Ectodermal cell (in vitro differentiated cells): ENCODE results near the gene DPY19L3.

Source experiments
- H3K27ac ChIP-seq: 2 replicates; pipeline ENCODE4 v1.7.0; 2013; ENCODE audit warnings: mild to moderate bottlenecking, low read depth, low read length; ENCODE audit not compliant: insufficient read depth, poor library complexity, severe bottlenecking
- H3K27me3 ChIP-seq: 2 replicates; pipeline ENCODE4 v1.7.0; 2013; ENCODE audit warnings: mild to moderate bottlenecking, low read length; ENCODE audit not compliant: insufficient read depth, control insufficient read depth, poor library complexity, severe bottlenecking
- H3K36me3 ChIP-seq: one replicate; pipeline ENCODE4 v1.7.0; 2013; ENCODE audit warnings: low read length; ENCODE audit not compliant: control insufficient read depth, insufficient read depth
- H3K4me1 ChIP-seq: one replicate; pipeline ENCODE4 v1.7.0; 2013; ENCODE audit warnings: low read length; ENCODE audit not compliant: control insufficient read depth, insufficient read depth
- H3K4me3 ChIP-seq: 2 replicates; pipeline ENCODE4 v1.7.0; 2013; ENCODE audit warnings: low read depth, low read length, control low read depth; ENCODE audit not compliant: insufficient read depth
- H3K9me3 ChIP-seq: 2 replicates; pipeline ENCODE4 v1.7.0; 2013; ENCODE audit warnings: mild to moderate bottlenecking, low read length, moderate library complexity; ENCODE audit not compliant: control insufficient read depth
- WGBS, 2 experiments: methylation state at CpG; one replicate each; pipeline ENCODE4 v1.1.7; 2013; ENCODE audit warnings: missing lambda C conversion rate in 2 of 2; 5-methylcytosine and 5-hydroxymethylcytosine counted together

DPY19L3 gene

GRCh38 chr19:32392901-32393300 is 12.7 kb upstream of the DPY19L3 start:
- 90 to 92% methylated on average over 3 of the region's 3 CpGs for WGBS, 2 experiments
- H3K27ac ChIP-seq: no peak overlapping the region
- no peak overlapping the region for H3K4me3 ChIP-seq
- H3K4me1 ChIP-seq: no peaks in the 10 kb centered on the region
- H3K27me3 ChIP-seq: no peaks in the 10 kb centered on the region
- no peaks in the 10 kb centered on the region for H3K9me3 ChIP-seq
- no peaks in the 10 kb centered on the region for H3K36me3 ChIP-seq

GRCh38 chr19:32396046-32396652 is 9.4 kb upstream of the DPY19L3 start:
- Histone ChIP-seq H3K9me3 (no peaks in the 10 kb centered on the region), H3K4me3 (no peak overlapping the region), H3K27ac (no peak overlapping the region), H3K27me3 (no peaks in the 10 kb centered on the region), H3K36me3 (no peaks in the 10 kb centered on the region), H3K4me1 (no peaks in the 10 kb centered on the region)
- WGBS, 2 experiments: 89 to 91% methylated on average over 5 of the region's 6 CpGs

GRCh38 chr19:32397671-32398101 is 7.9 kb upstream of the DPY19L3 start:
- 84 to 92% methylated on average over 5 of the region's 5 CpGs for WGBS, 2 experiments
- Histone ChIP-seq H3K27ac (no peak overlapping the region), H3K36me3 (no peaks in the 10 kb centered on the region), H3K4me3 (no peak overlapping the region), H3K9me3 (no peaks in the 10 kb centered on the region), H3K4me1 (no peaks in the 10 kb centered on the region), H3K27me3 (no peaks in the 10 kb centered on the region)

GRCh38 chr19:32401992-32402391 is 3.6 kb upstream of the DPY19L3 start:
- no peaks in the 10 kb centered on the region for H3K27me3 ChIP-seq
- H3K4me1 ChIP-seq: peaks cover 4% of the 10 kb centered on the region
- no peak overlapping the region for H3K4me3 ChIP-seq
- no peak overlapping the region for H3K27ac ChIP-seq
- WGBS, 2 experiments: 95 to 100% methylated on average over 1 of the region's 1 CpG
- no peaks in the 10 kb centered on the region for H3K9me3 ChIP-seq
- H3K36me3 ChIP-seq: no peaks in the 10 kb centered on the region

- Histone ChIP-seq H3K4me3 (peak overlapping the region; percentile 84), H3K36me3 (no peaks in the 10 kb centered on the region), H3K4me1 (peaks cover 9% of the 10 kb centered on the region), H3K9me3 (no peaks in the 10 kb centered on the region), H3K27me3 (no peaks in the 10 kb centered on the region), H3K27ac (peak overlapping the region; percentile 98)
- 77 to 83% methylated on average over 4 to 5 of the region's 5 CpGs for WGBS, 2 experiments
These were observed 2.1 kb upstream of the DPY19L3 start for GRCh38 chr19:32403291-32403995.

- 35 to 37% methylated on average over 20 of the region's 20 CpGs for WGBS, 2 experiments
- no peaks in the 10 kb centered on the region for H3K27me3 ChIP-seq
- peak overlapping the region; percentile 98 for H3K27ac ChIP-seq
- peaks cover 9% of the 10 kb centered on the region for H3K4me1 ChIP-seq
- peaks cover 7% of the 10 kb centered on the region for H3K36me3 ChIP-seq
- no peaks in the 10 kb centered on the region for H3K9me3 ChIP-seq
- H3K4me3 ChIP-seq: peak overlapping the region; percentile 84
These were observed 1.2 kb upstream of the DPY19L3 start for GRCh38 chr19:32404213-32404932.

GRCh38 chr19:32404933-32405430 is 588 bp upstream of the DPY19L3 start:
- WGBS, 2 experiments: 0% methylated on average over 36 of the region's 36 CpGs
- Histone ChIP-seq H3K27me3 (no peaks in the 10 kb centered on the region), H3K36me3 (peaks cover 14% of the 10 kb centered on the region), H3K4me3 (peak overlapping the region; percentile 84), H3K27ac (peak overlapping the region; percentile 98), H3K4me1 (peaks cover 9% of the 10 kb centered on the region), H3K9me3 (no peaks in the 10 kb centered on the region)

- H3K9me3 ChIP-seq: no peaks in the 10 kb centered on the region
- H3K36me3 ChIP-seq: peaks cover 26% of the 10 kb centered on the region
- WGBS, 2 experiments: 8 to 9% methylated on average over 33 of the region's 33 CpGs
- peaks cover 9% of the 10 kb centered on the region for H3K4me1 ChIP-seq
- peak overlapping the region; percentile 84 for H3K4me3 ChIP-seq
- H3K27me3 ChIP-seq: no peaks in the 10 kb centered on the region
- H3K27ac ChIP-seq: peak overlapping the region; percentile 98
These were observed 812 bp downstream of the DPY19L3 start for GRCh38 chr19:32406161-32407003.

- WGBS, 2 experiments: 92 to 95% methylated on average over 14 to 18 of the region's 19 CpGs
- Histone ChIP-seq H3K9me3 (no peaks in the 10 kb centered on the region), H3K27me3 (no peaks in the 10 kb centered on the region), H3K36me3 (peaks cover 26% of the 10 kb centered on the region), H3K27ac (no peak overlapping the region), H3K4me3 (peak overlapping the region; percentile 84), H3K4me1 (peaks cover 9% of the 10 kb centered on the region)
These were observed 1.7 kb downstream of the DPY19L3 start for GRCh38 chr19:32407004-32407992.
